Right ventricle myocardium superior (tissue), 1 donor: ENCODE results near the gene TMEM94. TPM values are rescaled to one million over a fixed set of nuclear protein-coding genes. Genes with fewer than 3 reads are reported as not detected.
"Not testable (repeated sequence)": the region's sequence is repeated elsewhere in the genome, so short reads cannot be mapped to it uniquely, and the experiment has no call there.

Experiments used
- ATAC-seq: fragments of 200-7000 bp; cut with Tn5 transposase; one replicate; pipeline ENCODE4 v1.9.1; 2020; ENCODE audit warnings: mild to moderate bottlenecking; ENCODE audit not compliant: poor library complexity
- DNase-seq: peaks from one replicate; pipeline ENCODE4 v3.0.0-alpha.2; 2020
- intact Hi-C: fragments of 100-400 bp; cut with DNase I; formaldehyde crosslinking; loops from one replicate; pipeline ENCODE4 v1.11.2; 2022
- total RNA-seq: library from RNA; stranded (reverse); fragmentation: NEBNext Ultra II Directional; extraction: Animal tissue kit (Norgen Biotek cat#: 25700); gene quantifications from one replicate; pipeline ENCODE4 v1.2.1, GENCODE V29; 2021
- donor health status: DM: no; HTN: yes; CAD: no; lungs with severe emphysema.

TMEM94 gene
- total RNA-seq, 1 donor from 2014 or later, result 38.0 TPM

GRCh38 chr17:75516619-75517296 is 60.3 kb downstream of the TMEM94 start:
- ATAC-seq (no peak), DNase-seq (no peak)
- intact Hi-C loops, result loop anchor here (2.0 kb wide), 1 partner anchor 92 kb away; no protein-coding TSS in a partner anchor

- DNase-seq (no peak), ATAC-seq (no peak)
- intact Hi-C loops, result loop anchor here (2.0 kb wide), 1 partner anchor 93 kb away; no protein-coding TSS in a partner anchor
Measured at GRCh38 chr17:75517297-75517865, 60.9 kb downstream of the TMEM94 start.

DNA sequence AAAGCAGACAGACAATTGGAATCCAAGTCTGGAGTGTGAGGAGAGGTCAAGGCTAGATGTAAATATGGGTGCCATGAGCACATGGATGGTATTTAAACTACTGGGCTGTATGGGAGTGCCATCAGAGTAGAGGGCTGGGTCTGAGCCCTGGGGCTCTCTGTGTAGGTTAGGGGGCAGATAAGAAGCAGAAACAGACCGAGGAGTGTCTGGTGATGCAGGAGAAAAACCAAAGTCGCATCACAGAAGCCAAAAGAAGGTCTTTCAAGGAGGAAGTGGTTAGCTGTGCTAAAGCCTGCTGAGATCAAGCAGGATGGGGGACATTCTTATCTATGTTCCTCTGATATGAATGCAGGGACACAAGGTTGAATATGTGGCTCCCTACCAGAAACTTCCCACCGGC is 61.8 kb downstream of the TMEM94 start:
- intact Hi-C loops, result no loop called here
- ATAC-seq, result no peak
- DNase-seq, result no peak

- intact Hi-C loops, result no loop called here
Measured at GRCh38 chr17:75518983-75519537, 62.6 kb downstream of the TMEM94 start.

DNA sequence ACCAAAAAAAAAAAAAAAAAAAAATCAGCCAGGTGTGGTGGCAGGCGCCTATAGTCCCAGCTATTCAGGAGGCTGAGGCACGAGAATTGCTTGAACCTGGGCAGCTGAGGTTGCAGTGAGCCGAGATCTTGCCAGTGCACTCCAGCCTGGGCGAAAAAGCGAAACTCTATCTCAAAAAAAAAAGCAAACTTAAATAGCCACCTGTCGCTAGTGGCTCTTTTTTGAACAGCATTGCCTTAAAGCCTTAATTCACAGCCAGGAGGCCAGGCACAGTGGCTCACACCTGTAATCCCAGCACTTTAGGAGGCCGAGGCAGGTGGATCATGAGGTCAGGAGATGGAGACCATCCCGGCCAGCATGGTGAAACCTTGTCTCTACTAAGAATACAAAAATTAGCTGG is 64.0 kb downstream of the TMEM94 start:
- DNase-seq, ATAC-seq: not testable (repeated sequence)
- intact Hi-C loops, result loop anchor here (5.0 to 10.0 kb wide), 2 partner anchors 67 to 196 kb away; partner anchors contain the start of gene MYO15B

More at GRCh38 chr17:75518983-75519537, 62.6 kb downstream of the TMEM94 start:
- DNase-seq (no peak), ATAC-seq (no peak)

DNA sequence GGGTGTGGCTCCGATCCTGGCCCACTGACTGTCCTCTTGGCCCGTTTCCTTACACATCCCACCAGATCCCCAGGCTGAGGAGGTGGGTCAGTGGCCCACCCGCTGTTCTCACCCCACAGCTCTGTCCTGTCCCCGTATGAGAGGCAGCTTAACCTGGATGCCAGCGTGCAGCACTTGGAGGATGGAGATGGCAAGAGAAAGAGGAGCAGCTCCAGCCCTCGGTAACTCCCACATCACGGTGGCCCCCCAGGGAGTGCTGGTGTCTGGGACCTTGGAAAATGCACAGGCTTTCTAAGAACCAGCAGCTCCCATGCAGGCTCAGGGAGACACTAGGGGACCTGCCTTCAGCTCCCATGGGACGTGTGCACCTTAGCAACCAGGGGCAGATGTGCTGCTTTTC is 64.9 kb downstream of the TMEM94 start:
- intact Hi-C loops, result loop anchor here (5.0 to 10.0 kb wide), 2 partner anchors 66 to 196 kb away; partner anchors contain the start of gene MYO15B
- ATAC-seq, result no peak
- DNase-seq, result no peak

- ATAC-seq, result no peak
- intact Hi-C loops, result loop anchor here (5.0 to 10.0 kb wide), 2 partner anchors 65 to 197 kb away; partner anchors contain the start of gene MYO15B
Measured at GRCh38 chr17:75521951-75522727, 65.7 kb downstream of the TMEM94 start.

DNA sequence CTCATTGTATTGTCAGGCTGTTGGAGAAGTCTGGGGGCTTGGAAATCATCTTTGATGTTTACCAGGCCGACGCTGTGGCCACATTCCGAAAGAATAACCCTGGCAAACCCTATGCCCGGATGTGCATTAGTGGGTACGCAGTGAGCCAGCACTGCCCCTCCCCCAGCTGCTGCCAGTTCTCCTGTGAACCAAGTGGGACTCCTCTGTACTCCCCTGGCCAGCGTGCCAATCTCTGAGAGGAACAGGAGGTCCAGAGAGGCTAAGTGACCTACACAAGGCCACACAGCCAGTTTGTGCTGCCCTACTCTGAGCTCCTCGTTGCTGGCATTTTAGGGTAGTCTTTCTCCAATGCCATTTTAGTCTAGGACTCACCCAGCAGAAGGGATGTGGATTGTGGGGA is 67.2 kb downstream of the TMEM94 start:
- DNase-seq (no peak), ATAC-seq (no peak)
- intact Hi-C loops, result loop anchor here (5.0 to 10.0 kb wide), 2 partner anchors 64 to 199 kb away; partner anchors contain the start of gene MYO15B

More at GRCh38 chr17:75521951-75522727, 65.7 kb downstream of the TMEM94 start:
- no peak for DNase-seq

GRCh38 chr17:75524269-75524969 is 68.0 kb downstream of the TMEM94 start:
- no peak for ATAC-seq
- intact Hi-C loops, result loop anchor here (5.0 to 10.0 kb wide), 2 partner anchors 63 to 200 kb away; partner anchors contain the start of gene MYO15B

DNA sequence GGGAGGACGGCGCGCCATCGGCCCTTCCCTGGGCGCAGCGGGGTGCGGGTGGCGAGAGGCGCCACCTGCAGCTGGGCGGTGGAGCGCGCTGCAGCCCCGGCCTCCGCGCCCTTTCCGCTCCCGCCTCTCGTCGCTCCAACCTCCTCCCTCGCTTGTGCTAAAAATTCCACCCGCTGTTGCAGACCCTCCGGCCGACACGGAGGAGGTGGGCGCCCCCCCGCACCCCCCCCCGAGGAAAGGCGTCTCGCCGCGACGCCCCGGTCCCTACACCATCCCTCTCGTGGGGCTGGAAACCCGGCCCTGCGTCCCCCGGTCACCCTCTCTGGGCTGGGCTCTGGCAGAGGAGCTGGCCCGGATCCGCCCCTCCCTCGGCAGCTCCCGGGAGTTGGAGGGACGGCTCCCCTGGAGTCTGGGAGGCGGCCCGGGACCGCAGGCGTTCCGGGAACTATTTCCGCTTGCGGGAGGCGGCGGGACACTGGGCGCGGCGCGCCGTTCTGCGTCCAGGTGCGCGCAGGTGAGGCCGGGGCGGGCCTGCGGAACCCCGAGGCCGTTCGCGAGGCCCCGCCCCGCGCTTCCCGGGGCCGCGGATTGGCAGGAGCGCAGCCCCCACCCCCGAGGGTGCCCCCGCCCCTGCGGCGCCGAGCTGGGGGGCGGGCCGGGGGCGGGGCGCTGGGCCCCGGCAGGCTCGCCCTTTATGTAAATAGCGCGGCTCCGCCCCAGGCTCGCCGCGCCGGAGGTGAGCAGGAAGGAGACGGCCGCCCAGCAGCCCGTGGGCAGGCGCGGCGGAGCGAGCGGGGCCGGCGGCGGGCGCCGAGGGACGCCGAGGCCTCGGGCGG is 68.8 kb downstream of the TMEM94 start, which contains the start of gene LLGL2:
Gene LLGL2, plus strand, starts transcription at position 728 of the 836 bp plus-strand sequence. CDS start 17,730 bp downstream, outside the sequence.
- DNase-seq, result peak; percentile 84

More at GRCh38 chr17:75524269-75524969, 68.0 kb downstream of the TMEM94 start:
- no peak for DNase-seq

DNA sequence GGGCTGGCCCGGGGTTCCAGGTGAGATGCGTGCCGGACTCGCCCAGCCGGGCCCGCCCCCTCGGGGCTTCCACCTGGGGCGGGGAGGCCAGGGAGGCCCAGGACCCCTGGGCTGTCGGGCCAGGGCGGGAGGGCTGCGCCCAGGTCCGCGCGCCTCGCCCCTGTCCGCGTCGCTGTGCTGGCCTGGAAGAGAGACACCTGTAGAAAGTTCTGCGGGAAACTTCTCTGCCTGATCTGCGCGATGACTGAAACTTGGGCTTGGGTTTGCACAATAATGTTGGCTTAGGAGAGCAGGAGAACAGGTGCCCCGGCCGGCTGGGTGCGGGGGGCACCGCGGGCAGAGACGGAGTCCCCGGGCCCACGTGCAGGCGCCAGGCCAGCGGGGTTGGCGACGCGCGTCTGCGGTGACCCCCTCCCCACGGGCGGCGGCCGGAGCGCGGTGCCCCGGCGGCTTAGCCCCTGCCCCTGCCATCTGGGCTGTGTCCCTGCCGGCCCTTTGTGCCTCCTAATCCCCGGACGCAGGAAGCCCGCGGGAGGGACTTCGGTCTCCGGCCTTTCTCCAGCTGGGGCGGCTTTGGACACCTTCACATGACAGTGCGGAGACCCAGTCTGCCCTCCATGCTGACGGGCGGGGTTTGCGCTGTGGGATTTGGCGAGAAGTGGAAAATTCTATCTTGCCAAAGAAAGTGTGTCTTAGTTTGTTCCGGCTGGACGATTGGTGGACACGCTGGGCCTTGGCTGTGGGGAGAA is 69.5 kb downstream of the TMEM94 start:
- intact Hi-C loops, result loop anchor here (10.0 kb wide), 1 partner anchor 201 kb away; no protein-coding TSS in a partner anchor
- no peak for DNase-seq
- no peak for ATAC-seq

More for the DNA sequence above, 68.8 kb downstream of the TMEM94 start, which contains the start of gene LLGL2:
- ATAC-seq, result peak; percentile 91
- intact Hi-C loops, result loop anchor here (5.0 to 10.0 kb wide), 2 partner anchors 62 to 200 kb away; partner anchors contain the start of gene MYO15B

- ATAC-seq (no peak), DNase-seq (no peak)
- intact Hi-C loops, result loop anchor here (10.0 kb wide), 1 partner anchor 202 kb away; no protein-coding TSS in a partner anchor
Measured at GRCh38 chr17:75526555-75527270, 70.3 kb downstream of the TMEM94 start.

DNA sequence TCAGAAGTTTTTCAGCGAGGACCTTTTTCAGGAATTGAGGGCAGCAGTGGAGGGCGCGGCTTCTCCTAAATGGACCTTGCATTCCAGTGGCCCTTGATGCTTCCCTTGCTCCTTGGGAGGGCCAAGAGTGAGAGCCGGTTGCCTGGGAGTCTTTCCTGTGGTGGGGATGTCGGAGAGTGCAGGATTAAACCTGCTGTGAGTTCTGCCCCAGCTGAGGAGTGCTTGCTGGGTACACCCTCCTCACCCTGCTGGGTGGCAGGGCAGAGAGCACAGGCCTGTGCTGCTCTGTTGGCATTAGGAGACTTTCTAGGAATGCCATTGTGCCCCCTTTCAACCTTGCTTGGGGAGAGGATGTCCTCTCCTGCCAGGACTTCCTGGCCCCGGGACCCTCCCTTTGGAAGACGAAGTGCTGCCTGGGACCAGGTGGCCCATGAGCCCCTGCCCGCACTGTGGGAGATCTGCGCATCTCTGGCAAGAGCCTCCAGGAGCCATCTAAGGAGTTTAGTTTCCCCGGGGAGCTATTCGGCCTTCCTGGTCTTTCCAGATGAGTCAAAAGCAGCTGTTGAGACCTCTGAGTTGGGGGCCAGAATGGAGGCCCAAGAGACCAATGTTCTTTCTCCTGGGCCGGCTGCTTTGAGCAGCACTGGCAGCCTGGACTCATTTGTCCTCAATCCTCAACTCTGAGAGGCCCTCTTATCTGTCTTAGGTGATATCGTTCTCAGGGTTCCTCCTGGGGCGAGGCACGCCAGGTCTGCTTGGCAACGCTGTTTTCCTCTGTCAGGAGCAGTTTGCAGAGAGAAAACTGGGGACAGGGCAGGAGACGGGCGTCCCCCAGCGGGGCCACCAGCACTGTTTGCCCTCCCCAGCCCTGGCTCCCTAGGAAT is 74.6 kb downstream of the TMEM94 start:
- ATAC-seq (no peak), DNase-seq (no peak)
- intact Hi-C loops, result no loop called here

DNA sequence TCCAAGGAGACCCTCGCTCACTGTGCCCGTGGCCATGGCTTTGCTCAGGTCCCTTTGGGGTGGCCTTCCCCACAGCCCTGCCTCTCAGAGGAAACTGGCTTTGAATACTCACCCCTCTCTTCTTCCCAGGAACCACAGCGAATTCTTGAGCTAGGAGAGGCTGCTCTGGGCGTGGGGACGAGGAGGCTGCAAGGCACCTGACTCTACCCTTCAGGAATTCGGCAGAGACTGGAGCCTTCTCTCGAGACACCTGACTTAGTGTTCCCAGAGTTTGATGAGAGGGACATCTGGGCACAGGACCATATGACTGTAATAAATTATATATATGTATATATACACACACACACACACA is 75.3 kb downstream of the TMEM94 start:
- no peak for ATAC-seq
- intact Hi-C loops, result no loop called here
- no peak for DNase-seq

DNA sequence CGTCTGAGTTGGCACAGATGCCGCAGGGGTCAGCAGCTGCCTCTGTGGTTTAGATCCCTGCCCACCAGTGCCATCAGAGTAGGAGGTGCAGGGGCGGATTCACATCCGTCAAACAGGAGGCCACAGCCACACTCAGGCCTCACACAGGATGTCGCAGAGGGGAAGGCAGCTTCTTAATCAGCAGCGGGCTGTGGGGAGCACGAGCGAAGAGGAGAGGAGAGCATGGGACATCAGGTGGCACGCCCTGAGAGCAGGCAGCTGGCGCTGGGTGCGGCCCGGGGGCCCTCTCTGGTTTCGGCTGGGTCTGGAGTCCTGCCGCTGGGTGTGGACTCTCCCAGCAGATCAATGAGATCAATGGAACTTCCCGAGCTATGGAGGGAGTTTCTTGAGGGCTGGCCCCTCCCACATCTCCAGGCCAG is 78.7 kb downstream of the TMEM94 start:
- peak; percentile 35 for ATAC-seq
- no peak for DNase-seq
- intact Hi-C loops, result no loop called here
